ENCODE data around the gene CCDC47. TPM values are rescaled to one million over a fixed set of nuclear protein-coding genes. Genes with fewer than 3 reads are reported as not detected.

The CCDC47 gene
- total and polyA plus RNA-seq, 2 of the 13 experiments (the other 11 are each of a cell fraction or from before 2014, with no cell fraction given), result 59.3 to 99.5 TPM

DNA sequence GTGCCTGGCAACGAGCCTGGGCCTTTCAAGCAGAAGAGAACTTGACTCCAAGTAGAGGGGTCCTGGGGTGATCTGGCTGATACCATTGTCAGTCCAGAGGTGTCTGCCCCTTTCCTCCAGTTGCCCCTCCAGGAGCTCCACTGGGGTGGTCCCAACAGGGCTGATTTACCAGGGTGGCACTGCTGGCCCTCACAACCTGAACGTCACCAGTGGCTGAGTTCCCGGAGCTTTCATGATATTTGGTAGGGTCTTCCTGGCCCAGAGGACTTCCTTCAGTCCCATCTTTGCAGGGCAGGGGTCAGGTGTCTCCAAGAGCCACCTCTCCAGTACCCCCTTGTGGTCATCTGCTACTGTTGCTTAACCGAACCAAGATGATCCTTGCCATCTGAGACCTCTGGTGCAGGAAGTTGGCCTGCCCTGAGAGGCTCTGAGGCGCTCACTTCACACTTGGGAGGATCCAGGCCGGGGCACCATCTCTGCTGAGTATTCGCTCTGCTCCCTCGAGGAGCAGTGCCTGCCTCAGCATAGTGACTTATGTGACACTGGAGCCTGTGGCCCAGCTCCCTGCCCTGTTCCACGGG is 76.9 kb downstream of the CCDC47 start (continued):
- peak; percentile 75 for TF ChIP-seq CEBPG (CRISPR knock-in tag; IDR thresholded peaks at IDR 0.05)
- TF ChIP-seq POLR2A (IDR thresholded peaks at IDR 0.05; ENCODE audit: insufficient read depth in 1 of 2, low read depth in 2 of 2, low read length in 2 of 2), result peak in 1 of 2 experiments; percentile 53; a peak in 1 of 4 replicates
- TF ChIP-seq, protein P1, sequence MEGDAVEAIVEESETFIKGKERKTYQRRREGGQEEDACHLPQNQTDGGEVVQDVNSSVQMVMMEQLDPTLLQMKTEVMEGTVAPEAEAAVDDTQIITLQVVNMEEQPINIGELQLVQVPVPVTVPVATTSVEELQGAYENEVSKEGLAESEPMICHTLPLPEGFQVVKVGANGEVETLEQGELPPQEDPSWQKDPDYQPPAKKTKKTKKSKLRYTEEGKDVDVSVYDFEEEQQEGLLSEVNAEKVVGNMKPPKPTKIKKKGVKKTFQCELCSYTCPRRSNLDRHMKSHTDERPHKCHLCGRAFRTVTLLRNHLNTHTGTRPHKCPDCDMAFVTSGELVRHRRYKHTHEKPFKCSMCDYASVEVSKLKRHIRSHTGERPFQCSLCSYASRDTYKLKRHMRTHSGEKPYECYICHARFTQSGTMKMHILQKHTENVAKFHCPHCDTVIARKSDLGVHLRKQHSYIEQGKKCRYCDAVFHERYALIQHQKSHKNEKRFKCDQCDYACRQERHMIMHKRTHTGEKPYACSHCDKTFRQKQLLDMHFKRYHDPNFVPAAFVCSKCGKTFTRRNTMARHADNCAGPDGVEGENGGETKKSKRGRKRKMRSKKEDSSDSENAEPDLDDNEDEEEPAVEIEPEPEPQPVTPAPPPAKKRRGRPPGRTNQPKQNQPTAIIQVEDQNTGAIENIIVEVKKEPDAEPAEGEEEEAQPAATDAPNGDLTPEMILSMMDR (CRISPR knock-in tag; IDR thresholded peaks at IDR 0.05), result peak; percentile 74
- TF ChIP-seq ZNF883 (CRISPR knock-in tag; IDR thresholded peaks at IDR 0.05; ENCODE audit: not compliant biosample characterization), result peak; percentile 31
- TF ChIP-seq SP1 (IDR thresholded peaks at IDR 0.05), result no peak
- TF ChIP-seq SP1 (CRISPR knock-in tag; IDR thresholded peaks at IDR 0.05), result no peak
- no peak for TF ChIP-seq SRSF9 (IDR thresholded peaks at IDR 0.05; ENCODE audit: borderline replicate concordance, insufficient read depth, low read depth, low read length, poor library complexity, severe bottlenecking)
- no peak for TF ChIP-seq GATAD2A (CRISPR knock-in tag; IDR thresholded peaks at IDR 0.05)
- TF ChIP-seq ZNF124 (CRISPR knock-in tag; IDR thresholded peaks at IDR 0.05), result 0 out of 2 replicates have a peak, but pooled peaks have one; percentile 57
- TF ChIP-seq RXRA (CRISPR knock-in tag; IDR thresholded peaks at IDR 0.05), result peak; percentile 59; the same call in 1 of the 2 replicates
- TF ChIP-seq WIZ (CRISPR knock-in tag; IDR thresholded peaks at IDR 0.05), result no peak
- TF ChIP-seq CENPT (CRISPR knock-in tag; IDR thresholded peaks at IDR 0.05; ENCODE audit: low read depth), result no peak
- no peak for TF ChIP-seq RFX3 (CRISPR knock-in tag; IDR thresholded peaks at IDR 0.05)
- TF ChIP-seq ZNF263 (CRISPR knock-in tag; IDR thresholded peaks at IDR 0.05), result no peak
- TF ChIP-seq, protein P2, sequence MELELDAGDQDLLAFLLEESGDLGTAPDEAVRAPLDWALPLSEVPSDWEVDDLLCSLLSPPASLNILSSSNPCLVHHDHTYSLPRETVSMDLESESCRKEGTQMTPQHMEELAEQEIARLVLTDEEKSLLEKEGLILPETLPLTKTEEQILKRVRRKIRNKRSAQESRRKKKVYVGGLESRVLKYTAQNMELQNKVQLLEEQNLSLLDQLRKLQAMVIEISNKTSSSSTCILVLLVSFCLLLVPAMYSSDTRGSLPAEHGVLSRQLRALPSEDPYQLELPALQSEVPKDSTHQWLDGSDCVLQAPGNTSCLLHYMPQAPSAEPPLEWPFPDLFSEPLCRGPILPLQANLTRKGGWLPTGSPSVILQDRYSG (CRISPR knock-in tag; IDR thresholded peaks at IDR 0.05), result no peak
- no peak for TF ChIP-seq ZFY (CRISPR knock-in tag; IDR thresholded peaks at IDR 0.05)
- no peak for TF ChIP-seq ZSCAN20 (CRISPR knock-in tag; IDR thresholded peaks at IDR 0.05; ENCODE audit: borderline replicate concordance)
- TF ChIP-seq FOXA1 (IDR thresholded peaks at IDR 0.05), result no peak
- no peak for TF ChIP-seq FOXA1 (CRISPR knock-in tag; IDR thresholded peaks at IDR 0.05)
- TF ChIP-seq ZNF383 (CRISPR knock-in tag; IDR thresholded peaks at IDR 0.05; ENCODE audit: borderline replicate concordance), result no peak
- TF ChIP-seq ZNF839 (CRISPR knock-in tag; IDR thresholded peaks at IDR 0.05; ENCODE audit: borderline replicate concordance), result no peak
- TF ChIP-seq KLF16 (CRISPR knock-in tag; IDR thresholded peaks at IDR 0.05), result no peak
- TF ChIP-seq, protein P3, sequence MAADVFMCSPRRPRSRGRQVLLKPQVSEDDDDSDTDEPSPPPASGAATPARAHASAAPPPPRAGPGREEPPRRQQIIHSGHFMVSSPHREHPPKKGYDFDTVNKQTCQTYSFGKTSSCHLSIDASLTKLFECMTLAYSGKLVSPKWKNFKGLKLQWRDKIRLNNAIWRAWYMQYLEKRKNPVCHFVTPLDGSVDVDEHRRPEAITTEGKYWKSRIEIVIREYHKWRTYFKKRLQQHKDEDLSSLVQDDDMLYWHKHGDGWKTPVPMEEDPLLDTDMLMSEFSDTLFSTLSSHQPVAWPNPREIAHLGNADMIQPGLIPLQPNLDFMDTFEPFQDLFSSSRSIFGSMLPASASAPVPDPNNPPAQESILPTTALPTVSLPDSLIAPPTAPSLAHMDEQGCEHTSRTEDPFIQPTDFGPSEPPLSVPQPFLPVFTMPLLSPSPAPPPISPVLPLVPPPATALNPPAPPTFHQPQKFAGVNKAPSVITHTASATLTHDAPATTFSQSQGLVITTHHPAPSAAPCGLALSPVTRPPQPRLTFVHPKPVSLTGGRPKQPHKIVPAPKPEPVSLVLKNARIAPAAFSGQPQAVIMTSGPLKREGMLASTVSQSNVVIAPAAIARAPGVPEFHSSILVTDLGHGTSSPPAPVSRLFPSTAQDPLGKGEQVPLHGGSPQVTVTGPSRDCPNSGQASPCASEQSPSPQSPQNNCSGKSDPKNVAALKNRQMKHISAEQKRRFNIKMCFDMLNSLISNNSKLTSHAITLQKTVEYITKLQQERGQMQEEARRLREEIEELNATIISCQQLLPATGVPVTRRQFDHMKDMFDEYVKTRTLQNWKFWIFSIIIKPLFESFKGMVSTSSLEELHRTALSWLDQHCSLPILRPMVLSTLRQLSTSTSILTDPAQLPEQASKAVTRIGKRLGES (CRISPR knock-in tag; IDR thresholded peaks at IDR 0.05; ENCODE audit: borderline replicate concordance), result no peak
- TF ChIP-seq NFKB2 (CRISPR knock-in tag; IDR thresholded peaks at IDR 0.05; ENCODE audit: borderline replicate concordance), result 0 out of 2 replicates have a peak, but pooled peaks have one; percentile 5
- peak; percentile 39 for TF ChIP-seq SALL1 (CRISPR knock-in tag; IDR thresholded peaks at IDR 0.05)
- no peak for TF ChIP-seq ZNF629 (CRISPR knock-in tag; conservative IDR thresholded peaks at IDR 0.05)
- peak; percentile 46 for TF ChIP-seq XRCC5 (optimal IDR thresholded peaks at IDR 0.05; ENCODE audit: low read length)
